ENCODE measurements around the gene USP51. TPM values are rescaled to one million over a fixed set of nuclear protein-coding genes. Genes with fewer than 3 reads are reported as not detected.
"Not testable (repeated sequence)": the region's sequence is repeated elsewhere in the genome, so short reads cannot be mapped to it uniquely, and the experiment has no call there.

The USP51 gene
- total RNA-seq, 1 experiment from 2014 or later: 6.8 TPM

DNA sequence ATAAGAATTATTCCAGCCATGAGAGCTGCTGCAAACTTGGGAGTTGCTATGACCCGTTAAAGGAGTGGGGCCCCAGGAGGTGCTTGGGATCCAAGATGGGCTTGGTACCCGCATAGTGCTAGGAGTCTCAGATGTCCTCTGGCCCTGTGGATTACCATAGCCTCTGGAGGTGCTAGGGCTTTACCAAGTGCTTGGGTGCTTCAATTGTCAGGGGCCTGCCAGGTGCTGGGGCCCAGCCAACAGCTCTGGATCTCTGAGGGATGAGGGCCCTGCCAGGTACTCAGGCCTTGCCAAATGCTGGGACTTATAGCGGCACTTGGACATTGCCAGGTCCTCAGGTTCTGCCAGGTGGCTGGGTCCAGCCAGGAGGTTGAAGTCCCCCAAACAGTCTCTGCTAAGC lies 32.0 kb upstream of the USP51 start:
- H2BK5ac ChIP-seq (ENCODE audit: insufficient read length, low read length): no peak overlapping the region

DNA sequence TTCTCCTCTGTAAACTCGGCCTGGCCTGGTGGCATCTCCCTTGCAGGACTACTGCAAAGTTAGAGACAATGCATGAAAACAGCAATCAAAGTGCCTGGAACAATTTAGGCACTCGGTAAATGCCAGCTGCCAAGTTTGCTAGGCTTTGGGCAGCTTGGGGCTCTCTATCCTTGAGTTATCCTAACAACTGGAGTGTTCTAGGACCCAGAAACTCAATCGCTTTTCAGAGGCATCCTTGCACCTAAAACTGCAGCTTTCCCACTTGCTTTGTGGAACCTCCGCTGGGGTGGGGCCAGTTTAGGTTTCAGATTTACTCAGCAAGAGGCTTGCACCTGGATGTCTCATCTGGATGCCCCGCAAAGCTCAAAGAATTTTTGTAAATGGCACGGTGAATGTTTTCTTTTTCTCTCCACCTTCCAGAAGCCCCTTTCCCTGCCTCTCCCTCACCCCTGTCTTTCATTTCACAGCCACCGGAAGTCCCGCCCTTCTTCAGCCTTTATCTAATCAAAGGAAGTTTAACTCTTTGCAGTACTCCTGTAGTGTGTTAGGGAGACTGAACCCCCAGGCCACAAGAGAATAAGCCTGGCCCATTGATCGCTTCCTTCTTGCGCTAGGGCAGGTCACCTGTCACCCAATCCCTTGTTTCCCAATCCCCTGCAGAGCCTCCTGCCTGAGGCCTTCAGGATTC lies 27.3 kb upstream of the USP51 start:
- H4K20me1 ChIP-seq (ENCODE audit: control insufficient read depth, insufficient read depth, insufficient read length); H2BK120ac ChIP-seq (ENCODE audit: low read depth, low read length, poor library complexity, severe bottlenecking); H3K4me1 ChIP-seq (ENCODE audit: insufficient read depth, low read length); H3K4me2 ChIP-seq (ENCODE audit: insufficient read depth, insufficient read length, low read length); H3K27me3 ChIP-seq (ENCODE audit: insufficient read depth, low read length); H3K23ac ChIP-seq (ENCODE audit: insufficient read length, low read depth, low read length); DNase-seq; H3K27ac ChIP-seq (ENCODE audit: insufficient read length, low read depth, low read length); H4K8ac ChIP-seq (replicated peaks; ENCODE audit: insufficient read length, low read depth, low read length); H2AFZ ChIP-seq (ENCODE audit: low read length); H3K56ac ChIP-seq (ENCODE audit: insufficient read length, low read depth, low read length); H3K4me3 Mint-ChIP-seq; H2BK20ac ChIP-seq (ENCODE audit: low read depth, low read length, poor library complexity, severe bottlenecking); H4K5ac ChIP-seq (ENCODE audit: insufficient read length, low read depth, low read length); H2BK15ac ChIP-seq (ENCODE audit: low read depth, low read length); H2BK5ac ChIP-seq (ENCODE audit: insufficient read length, low read length); H3K18ac ChIP-seq (ENCODE audit: insufficient read length, low read depth, low read length); H3K79me2 ChIP-seq (ENCODE audit: insufficient read depth, low read length); H2BK12ac ChIP-seq (ENCODE audit: insufficient read length, low read depth, low read length); H3K36me3 Mint-ChIP-seq (ENCODE audit: insufficient read depth in 1 of 3, low read depth in 3 of 3); H3K9ac ChIP-seq (ENCODE audit: extremely low read depth, insufficient read length, low read length); H3K23me2 ChIP-seq (ENCODE audit: insufficient read length, low read depth, low read length, poor library complexity, severe bottlenecking); H3T11ph ChIP-seq (ENCODE audit: low read length); H3K79me1 ChIP-seq (ENCODE audit: insufficient read depth, low read depth, low read length, poor library complexity, severe bottlenecking); H3K27me3 Mint-ChIP-seq (ENCODE audit: low read depth); H3K27ac Mint-ChIP-seq; H3K14ac ChIP-seq (ENCODE audit: insufficient read depth, low read length); H2AK5ac ChIP-seq (ENCODE audit: insufficient read length, low read length); H4K91ac ChIP-seq (ENCODE audit: insufficient read length, low read depth, low read length); H3K4ac ChIP-seq (ENCODE audit: low read depth, low read length); H3K4me1 Mint-ChIP-seq: not testable (repeated sequence)
- peaks cover 15 to 17% of the 10 kb centered on the region in 2 experiments for H3K9me3 Mint-ChIP-seq
- no CpG with 5 or more reads among the region's 10 CpGs for WGBS (ENCODE audit: extremely low coverage, insufficient read length, low lambda C conversion rate)
- peaks cover 19% of the 10 kb centered on the region for H3K9me3 ChIP-seq (ENCODE audit: control insufficient read depth, low read depth, low read length)

More for the DNA sequence above, 32.0 kb upstream of the USP51 start:
- Mint-ChIP-seq H3K27me3 (ENCODE audit: low read depth) (peaks cover 4% of the 10 kb centered on the region; the same call in 1 of the 2 replicates), H3K4me1 (no peaks in the 10 kb centered on the region), H3K9me3 (peaks cover 43 to 62% of the 10 kb centered on the region in 2 experiments), H3K4me3 (no peak overlapping the region), H3K36me3 (ENCODE audit: insufficient read depth in 1 of 3, low read depth in 3 of 3) (no peaks in the 10 kb centered on the region), H3K27ac (no peak overlapping the region)
- no peak overlapping the region for H3T11ph ChIP-seq (ENCODE audit: low read length)
- H3K23ac ChIP-seq (ENCODE audit: insufficient read length, low read depth, low read length): no peak overlapping the region
- H3K79me1 ChIP-seq (ENCODE audit: insufficient read depth, low read depth, low read length, poor library complexity, severe bottlenecking): no peaks in the 10 kb centered on the region
- H2BK12ac ChIP-seq (ENCODE audit: insufficient read length, low read depth, low read length): no peak overlapping the region
- no peaks in the 10 kb centered on the region for H3K4me1 ChIP-seq (ENCODE audit: insufficient read depth, low read length)
- H2AK5ac ChIP-seq (ENCODE audit: insufficient read length, low read length): no peak overlapping the region
- H3K23me2 ChIP-seq (ENCODE audit: insufficient read length, low read depth, low read length, poor library complexity, severe bottlenecking): no peaks in the 10 kb centered on the region
- no peak overlapping the region for H4K5ac ChIP-seq (ENCODE audit: insufficient read length, low read depth, low read length)
- H3K18ac ChIP-seq (ENCODE audit: insufficient read length, low read depth, low read length): no peak overlapping the region
- no peaks in the 10 kb centered on the region for H4K20me1 ChIP-seq (ENCODE audit: control insufficient read depth, insufficient read depth, insufficient read length)
- no peak overlapping the region for H3K14ac ChIP-seq (ENCODE audit: insufficient read depth, low read length)
- H3K9me3 ChIP-seq (ENCODE audit: control insufficient read depth, low read depth, low read length): peaks cover 32% of the 10 kb centered on the region
- H2BK20ac ChIP-seq (ENCODE audit: low read depth, low read length, poor library complexity, severe bottlenecking): no peak overlapping the region
- DNase-seq: no peak
- WGBS (ENCODE audit: extremely low coverage, insufficient read length, low lambda C conversion rate): no CpG with 5 or more reads among the region's 3 CpGs
- H2BK15ac ChIP-seq (ENCODE audit: low read depth, low read length): no peak overlapping the region
- TF ChIP-seq, protein P1, sequence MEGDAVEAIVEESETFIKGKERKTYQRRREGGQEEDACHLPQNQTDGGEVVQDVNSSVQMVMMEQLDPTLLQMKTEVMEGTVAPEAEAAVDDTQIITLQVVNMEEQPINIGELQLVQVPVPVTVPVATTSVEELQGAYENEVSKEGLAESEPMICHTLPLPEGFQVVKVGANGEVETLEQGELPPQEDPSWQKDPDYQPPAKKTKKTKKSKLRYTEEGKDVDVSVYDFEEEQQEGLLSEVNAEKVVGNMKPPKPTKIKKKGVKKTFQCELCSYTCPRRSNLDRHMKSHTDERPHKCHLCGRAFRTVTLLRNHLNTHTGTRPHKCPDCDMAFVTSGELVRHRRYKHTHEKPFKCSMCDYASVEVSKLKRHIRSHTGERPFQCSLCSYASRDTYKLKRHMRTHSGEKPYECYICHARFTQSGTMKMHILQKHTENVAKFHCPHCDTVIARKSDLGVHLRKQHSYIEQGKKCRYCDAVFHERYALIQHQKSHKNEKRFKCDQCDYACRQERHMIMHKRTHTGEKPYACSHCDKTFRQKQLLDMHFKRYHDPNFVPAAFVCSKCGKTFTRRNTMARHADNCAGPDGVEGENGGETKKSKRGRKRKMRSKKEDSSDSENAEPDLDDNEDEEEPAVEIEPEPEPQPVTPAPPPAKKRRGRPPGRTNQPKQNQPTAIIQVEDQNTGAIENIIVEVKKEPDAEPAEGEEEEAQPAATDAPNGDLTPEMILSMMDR (conservative IDR thresholded peaks at IDR 0.05): no peak
- no peak overlapping the region for H3K27ac ChIP-seq (ENCODE audit: insufficient read length, low read depth, low read length)
- H3K4ac ChIP-seq (ENCODE audit: low read depth, low read length): no peak overlapping the region
- no peak overlapping the region for H3K4me2 ChIP-seq (ENCODE audit: insufficient read depth, insufficient read length, low read length)
- no peak overlapping the region for H2AFZ ChIP-seq (ENCODE audit: low read length)
- no peak overlapping the region for H4K91ac ChIP-seq (ENCODE audit: insufficient read length, low read depth, low read length)
- H3K27me3 ChIP-seq (ENCODE audit: insufficient read depth, low read length): no peaks in the 10 kb centered on the region
- H2BK120ac ChIP-seq (ENCODE audit: low read depth, low read length, poor library complexity, severe bottlenecking): no peak overlapping the region
- no peaks in the 10 kb centered on the region for H3K79me2 ChIP-seq (ENCODE audit: insufficient read depth, low read length)
- H3K9ac ChIP-seq (ENCODE audit: extremely low read depth, insufficient read length, low read length): no peak overlapping the region
- H3K56ac ChIP-seq (ENCODE audit: insufficient read length, low read depth, low read length): no peak overlapping the region
- H4K8ac ChIP-seq (replicated peaks; ENCODE audit: insufficient read length, low read depth, low read length): no peak overlapping the region
